Measurements from ENCODE around the gene TMEM255B.

DNA sequence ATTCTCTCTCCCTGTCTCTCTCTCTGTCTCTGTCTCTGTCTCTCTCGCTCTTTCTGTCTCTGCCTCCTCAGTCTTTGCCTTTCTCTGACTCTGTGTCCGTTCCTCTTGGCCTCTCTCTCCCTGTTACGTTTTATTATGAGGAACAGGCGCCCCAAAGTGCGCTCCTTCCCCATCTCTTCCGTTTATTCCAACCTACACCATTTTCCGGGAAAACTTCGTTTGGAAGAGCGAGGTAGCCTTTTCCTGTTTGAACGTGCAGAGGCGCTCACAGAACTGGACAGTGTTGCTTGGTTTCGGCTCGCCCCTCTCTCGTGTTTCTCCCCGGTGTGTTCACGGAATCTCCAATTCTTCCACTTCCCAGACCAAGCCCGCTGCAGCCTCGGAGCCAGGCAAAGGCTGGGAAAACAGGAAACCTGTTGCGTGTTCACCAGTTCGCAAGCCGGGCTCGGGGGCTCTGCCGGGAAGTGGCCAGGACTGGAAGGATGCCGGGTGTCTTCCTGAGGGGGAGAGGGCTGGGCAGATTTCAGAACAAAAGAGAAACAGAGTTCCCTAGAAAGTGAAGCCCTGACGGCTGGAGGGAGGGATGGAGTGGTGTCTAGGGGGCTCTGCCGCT, 605 bp downstream of the TMEM255B start:
- TF ChIP-seq, protein P1, sequence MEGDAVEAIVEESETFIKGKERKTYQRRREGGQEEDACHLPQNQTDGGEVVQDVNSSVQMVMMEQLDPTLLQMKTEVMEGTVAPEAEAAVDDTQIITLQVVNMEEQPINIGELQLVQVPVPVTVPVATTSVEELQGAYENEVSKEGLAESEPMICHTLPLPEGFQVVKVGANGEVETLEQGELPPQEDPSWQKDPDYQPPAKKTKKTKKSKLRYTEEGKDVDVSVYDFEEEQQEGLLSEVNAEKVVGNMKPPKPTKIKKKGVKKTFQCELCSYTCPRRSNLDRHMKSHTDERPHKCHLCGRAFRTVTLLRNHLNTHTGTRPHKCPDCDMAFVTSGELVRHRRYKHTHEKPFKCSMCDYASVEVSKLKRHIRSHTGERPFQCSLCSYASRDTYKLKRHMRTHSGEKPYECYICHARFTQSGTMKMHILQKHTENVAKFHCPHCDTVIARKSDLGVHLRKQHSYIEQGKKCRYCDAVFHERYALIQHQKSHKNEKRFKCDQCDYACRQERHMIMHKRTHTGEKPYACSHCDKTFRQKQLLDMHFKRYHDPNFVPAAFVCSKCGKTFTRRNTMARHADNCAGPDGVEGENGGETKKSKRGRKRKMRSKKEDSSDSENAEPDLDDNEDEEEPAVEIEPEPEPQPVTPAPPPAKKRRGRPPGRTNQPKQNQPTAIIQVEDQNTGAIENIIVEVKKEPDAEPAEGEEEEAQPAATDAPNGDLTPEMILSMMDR (IDR thresholded peaks at IDR 0.05; ENCODE audit: insufficient read depth, low read depth, low read length), result no peak
- TF ChIP-seq EZH2 (IDR thresholded peaks at IDR 0.05; ENCODE audit: insufficient read depth, low read length), result peak; percentile 53
